GM23338 (cell line): ENCODE measurements around the gene ZC3H7A. TPM values are rescaled to one million over a fixed set of nuclear protein-coding genes. Genes with fewer than 3 reads are reported as not detected.

Experiments used
- ATAC-seq: fragments of 200-7000 bp; cut with Tn5 transposase; 3 replicates; pipeline ENCODE4 v1.9.1; 2020
- DNase-seq: peaks from one replicate; pipeline ENCODE4 v3.0.0-alpha.2; 2015; ENCODE audit warnings: low spot score
- H2AFZ ChIP-seq: fragments of 200-600 bp; sonication (generic); 2 replicates; pipeline ENCODE4 v1.8.0; 2016; ENCODE audit warnings: antibody characterized with exemption, mild to moderate bottlenecking, moderate library complexity
- H3F3A ChIP-seq: fragments of 200-600 bp; sonication (generic); replicated peaks from 2 replicates; pipeline ENCODE4 v1.8.0; 2017; ENCODE audit warnings: antibody characterized with exemption, mixed run types, low read depth
- H3K27ac ChIP-seq: fragments of 200-600 bp; sonication (generic); 2 replicates; pipeline ENCODE4 v1.6.1; 2016; ENCODE audit warnings: low read depth
- H3K27me3 ChIP-seq: fragments of 200-600 bp; sonication (generic); 2 replicates; pipeline ENCODE4 v1.8.0; 2016; ENCODE audit warnings: mild to moderate bottlenecking, mixed run types, moderate library complexity; ENCODE audit not compliant: insufficient read depth
- H3K36me3 ChIP-seq: fragments of 200-600 bp; sonication (generic); 2 replicates; pipeline ENCODE4 v1.8.0; 2016; ENCODE audit warnings: mild to moderate bottlenecking; ENCODE audit not compliant: insufficient read depth
- H3K4me1 ChIP-seq: fragments of 200-600 bp; sonication (generic); 2 replicates; pipeline ENCODE4 v1.8.0; 2016; ENCODE audit warnings: mild to moderate bottlenecking, moderate library complexity; ENCODE audit not compliant: insufficient read depth
- H3K4me2 ChIP-seq: fragments of 200-600 bp; sonication (generic); 2 replicates; pipeline ENCODE4 v1.7.1; 2017; ENCODE audit warnings: mixed run types
- H3K4me3 ChIP-seq: fragments of 200-600 bp; sonication (generic); 2 replicates; pipeline ENCODE4 v1.6.1; 2016; ENCODE audit warnings: mixed run types
- H3K79me2 ChIP-seq: fragments of 200-600 bp; sonication (generic); replicated peaks from 2 replicates; pipeline ENCODE4 v1.8.0; 2017; ENCODE audit warnings: mild to moderate bottlenecking; ENCODE audit not compliant: insufficient read depth
- H3K9me2 ChIP-seq: fragments of 200-600 bp; sonication (generic); 2 replicates; pipeline ENCODE4 v1.8.0; 2017; ENCODE audit not compliant: insufficient read depth
- H4K20me1 ChIP-seq: fragments of 200-600 bp; sonication (generic); replicated peaks from 2 replicates; pipeline ENCODE4 v1.8.0; 2017; ENCODE audit warnings: mild to moderate bottlenecking; ENCODE audit not compliant: insufficient read depth
- H3K27ac Mint-ChIP-seq: 2 replicates; pipeline ENCODE4 v1.8.0; 2020; ENCODE audit warnings: inconsistent platforms, mild to moderate bottlenecking, moderate library complexity, mixed read lengths
- H3K27me3 Mint-ChIP-seq: 3 replicates; pipeline ENCODE4 v1.8.0; 2022; ENCODE audit warnings: low read depth, mild to moderate bottlenecking, moderate library complexity, mixed read lengths, inconsistent platforms; ENCODE audit not compliant: insufficient read depth, poor library complexity
- H3K36me3 Mint-ChIP-seq: 3 replicates; pipeline ENCODE4 v1.8.0; 2021; ENCODE audit warnings: low read depth, mild to moderate bottlenecking, inconsistent platforms, moderate library complexity, mixed read lengths
- H3K4me1 Mint-ChIP-seq: 3 replicates; pipeline ENCODE4 v1.8.0; 2020; ENCODE audit warnings: mild to moderate bottlenecking, inconsistent platforms, mixed read lengths
- H3K4me3 Mint-ChIP-seq: 3 replicates; pipeline ENCODE4 v1.8.0; 2021; ENCODE audit warnings: moderate library complexity, mild to moderate bottlenecking, inconsistent platforms, mixed read lengths
- H3K9me3 Mint-ChIP-seq: 3 replicates; pipeline ENCODE4 v1.8.0; 2020; ENCODE audit warnings: moderate library complexity, mild to moderate bottlenecking, inconsistent platforms, mixed read lengths
- CREB1 ChIP-seq: fragments of 250-450 bp; sonication (Bioruptor Pico); IDR thresholded peaks from 2 replicates; pipeline ENCODE4 v1.5.0; 2020; ENCODE audit warnings: low read depth, mild to moderate bottlenecking, moderate library complexity
- JUNB ChIP-seq: IDR thresholded peaks from one replicate; pipeline ENCODE4 v1.6.1; 2016; ENCODE audit warnings: antibody characterized with exemption; ENCODE audit not compliant: unreplicated experiment
- NANOG ChIP-seq: IDR thresholded peaks from 2 replicates; pipeline ENCODE4 v1.6.1; 2016; ENCODE audit warnings: antibody characterized with exemption, borderline replicate concordance
- POLR2AphosphoS5 ChIP-seq: IDR thresholded peaks from 2 replicates; pipeline ENCODE4 v1.6.1; 2016; ENCODE audit warnings: antibody characterized with exemption, low read depth
- ZNF462 ChIP-seq: fragments of 250-450 bp; sonication (Bioruptor Pico); IDR thresholded peaks from 2 replicates; pipeline ENCODE4 v1.5.0; 2020; ENCODE audit warnings: mild to moderate bottlenecking, moderate library complexity
- polyA plus RNA-seq: library from polyadenylated mRNA; unstranded; fragments of >200 nt; fragmentation: Nextera tagmentation; extraction: Ambion mirVana; gene quantifications from 2 replicates; pipeline ENCODE4 v1.2.1, GENCODE V29; 2016
- total RNA-seq: library from RNA; depleted of rRNA; stranded (reverse); fragments of >200 nt; shearing (Covaris generic); gene quantifications from 2 replicates; pipeline ENCODE4 v1.2.3, GENCODE V29; 2014
- TF ChIP-seq, protein P1 (sequence below), 2 experiments: fragments of 200-600 bp in 1 of 2; sonication (generic) in 1 of 2; conservative IDR thresholded peaks; 2 replicates each; pipeline versions ENCODE4 v1.5.1 to v1.6.1; 2016 to 2017; ENCODE audit warnings: antibody characterized with exemption in 2 of 2, low read depth in 2 of 2, mild to moderate bottlenecking in 2 of 2, moderate library complexity in 1 of 2
- TF ChIP-seq, protein P2 (sequence below): IDR thresholded peaks from 2 replicates; pipeline ENCODE4 v1.6.1; 2016; ENCODE audit warnings: antibody characterized with exemption
- TF ChIP-seq, protein P3 (sequence below): IDR thresholded peaks from one replicate; pipeline ENCODE4 v1.6.1; 2018; ENCODE audit warnings: antibody characterized with exemption; ENCODE audit not compliant: unreplicated experiment

Gene ZC3H7A
- total and polyA plus RNA-seq, 2 experiments from 2014 or later = 32.7 to 42.2 TPM

GRCh38 chr16:11781773-11782172 lies 15.3 kb downstream of the ZC3H7A start:
- DNase-seq (no peak), ATAC-seq (no peak)
- no peaks in the 10 kb centered on the region for H3K9me3 Mint-ChIP-seq
- H3K27ac Mint-ChIP-seq = peak overlapping the region; percentile 57; the same call in 1 of the 2 replicates
- Histone ChIP-seq H3K4me2 (no peak overlapping the region), H3K79me2 (peaks cover 72% of the 10 kb centered on the region), H3K9me2 (no peaks in the 10 kb centered on the region), H3K4me1 (peaks cover 8% of the 10 kb centered on the region), H3K4me3 (no peak overlapping the region), H4K20me1 (peaks cover 6% of the 10 kb centered on the region), H3K36me3 (peaks cover 7% of the 10 kb centered on the region; the same call in 1 of the 2 replicates), H3K27ac (peak overlapping the region; percentile 60), H3F3A (no peaks in the 10 kb centered on the region), H2AFZ (no peak overlapping the region), H3K27me3 (no peaks in the 10 kb centered on the region)
- H3K4me3 Mint-ChIP-seq = no peak overlapping the region
- TF ChIP-seq JUNB (no peak), ZNF462 (CRISPR knock-in tag) (no peak)
- H3K36me3 Mint-ChIP-seq = peaks cover 4% of the 10 kb centered on the region; the same call in 2 of the 3 replicates
- peaks cover 10% of the 10 kb centered on the region for H3K4me1 Mint-ChIP-seq
- H3K27me3 Mint-ChIP-seq = peaks cover 7% of the 10 kb centered on the region

- peaks cover 10% of the 10 kb centered on the region for H3K4me1 Mint-ChIP-seq
- DNase-seq = no peak
- Histone ChIP-seq H3K4me3 (no peak overlapping the region), H3K27me3 (no peaks in the 10 kb centered on the region), H3K36me3 (peaks cover 7% of the 10 kb centered on the region; the same call in 1 of the 2 replicates), H2AFZ (no peak overlapping the region), H3K27ac (peak overlapping the region; percentile 28; the same call in 1 of the 2 replicates), H4K20me1 (peaks cover 2% of the 10 kb centered on the region), H3K4me1 (peaks cover 8% of the 10 kb centered on the region), H3F3A (no peaks in the 10 kb centered on the region), H3K4me2 (no peak overlapping the region), H3K9me2 (no peaks in the 10 kb centered on the region), H3K79me2 (peaks cover 66% of the 10 kb centered on the region)
- no peak overlapping the region for H3K4me3 Mint-ChIP-seq
- no peak for ATAC-seq
- H3K9me3 Mint-ChIP-seq = no peaks in the 10 kb centered on the region
- H3K36me3 Mint-ChIP-seq = peaks cover 6% of the 10 kb centered on the region; the same call in 2 of the 3 replicates
- H3K27me3 Mint-ChIP-seq = peaks cover 7% of the 10 kb centered on the region
- peak overlapping the region; percentile 71; the same call in 1 of the 2 replicates for H3K27ac Mint-ChIP-seq
- TF ChIP-seq, protein P1, sequence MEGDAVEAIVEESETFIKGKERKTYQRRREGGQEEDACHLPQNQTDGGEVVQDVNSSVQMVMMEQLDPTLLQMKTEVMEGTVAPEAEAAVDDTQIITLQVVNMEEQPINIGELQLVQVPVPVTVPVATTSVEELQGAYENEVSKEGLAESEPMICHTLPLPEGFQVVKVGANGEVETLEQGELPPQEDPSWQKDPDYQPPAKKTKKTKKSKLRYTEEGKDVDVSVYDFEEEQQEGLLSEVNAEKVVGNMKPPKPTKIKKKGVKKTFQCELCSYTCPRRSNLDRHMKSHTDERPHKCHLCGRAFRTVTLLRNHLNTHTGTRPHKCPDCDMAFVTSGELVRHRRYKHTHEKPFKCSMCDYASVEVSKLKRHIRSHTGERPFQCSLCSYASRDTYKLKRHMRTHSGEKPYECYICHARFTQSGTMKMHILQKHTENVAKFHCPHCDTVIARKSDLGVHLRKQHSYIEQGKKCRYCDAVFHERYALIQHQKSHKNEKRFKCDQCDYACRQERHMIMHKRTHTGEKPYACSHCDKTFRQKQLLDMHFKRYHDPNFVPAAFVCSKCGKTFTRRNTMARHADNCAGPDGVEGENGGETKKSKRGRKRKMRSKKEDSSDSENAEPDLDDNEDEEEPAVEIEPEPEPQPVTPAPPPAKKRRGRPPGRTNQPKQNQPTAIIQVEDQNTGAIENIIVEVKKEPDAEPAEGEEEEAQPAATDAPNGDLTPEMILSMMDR (conservative IDR thresholded peaks at IDR 0.05; ENCODE audit: low read depth in 2 of 2) = no peak
- no peak for TF ChIP-seq NANOG
- TF ChIP-seq, protein P2, sequence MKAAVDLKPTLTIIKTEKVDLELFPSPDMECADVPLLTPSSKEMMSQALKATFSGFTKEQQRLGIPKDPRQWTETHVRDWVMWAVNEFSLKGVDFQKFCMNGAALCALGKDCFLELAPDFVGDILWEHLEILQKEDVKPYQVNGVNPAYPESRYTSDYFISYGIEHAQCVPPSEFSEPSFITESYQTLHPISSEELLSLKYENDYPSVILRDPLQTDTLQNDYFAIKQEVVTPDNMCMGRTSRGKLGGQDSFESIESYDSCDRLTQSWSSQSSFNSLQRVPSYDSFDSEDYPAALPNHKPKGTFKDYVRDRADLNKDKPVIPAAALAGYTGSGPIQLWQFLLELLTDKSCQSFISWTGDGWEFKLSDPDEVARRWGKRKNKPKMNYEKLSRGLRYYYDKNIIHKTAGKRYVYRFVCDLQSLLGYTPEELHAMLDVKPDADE = no peak
- TF ChIP-seq, protein P3, sequence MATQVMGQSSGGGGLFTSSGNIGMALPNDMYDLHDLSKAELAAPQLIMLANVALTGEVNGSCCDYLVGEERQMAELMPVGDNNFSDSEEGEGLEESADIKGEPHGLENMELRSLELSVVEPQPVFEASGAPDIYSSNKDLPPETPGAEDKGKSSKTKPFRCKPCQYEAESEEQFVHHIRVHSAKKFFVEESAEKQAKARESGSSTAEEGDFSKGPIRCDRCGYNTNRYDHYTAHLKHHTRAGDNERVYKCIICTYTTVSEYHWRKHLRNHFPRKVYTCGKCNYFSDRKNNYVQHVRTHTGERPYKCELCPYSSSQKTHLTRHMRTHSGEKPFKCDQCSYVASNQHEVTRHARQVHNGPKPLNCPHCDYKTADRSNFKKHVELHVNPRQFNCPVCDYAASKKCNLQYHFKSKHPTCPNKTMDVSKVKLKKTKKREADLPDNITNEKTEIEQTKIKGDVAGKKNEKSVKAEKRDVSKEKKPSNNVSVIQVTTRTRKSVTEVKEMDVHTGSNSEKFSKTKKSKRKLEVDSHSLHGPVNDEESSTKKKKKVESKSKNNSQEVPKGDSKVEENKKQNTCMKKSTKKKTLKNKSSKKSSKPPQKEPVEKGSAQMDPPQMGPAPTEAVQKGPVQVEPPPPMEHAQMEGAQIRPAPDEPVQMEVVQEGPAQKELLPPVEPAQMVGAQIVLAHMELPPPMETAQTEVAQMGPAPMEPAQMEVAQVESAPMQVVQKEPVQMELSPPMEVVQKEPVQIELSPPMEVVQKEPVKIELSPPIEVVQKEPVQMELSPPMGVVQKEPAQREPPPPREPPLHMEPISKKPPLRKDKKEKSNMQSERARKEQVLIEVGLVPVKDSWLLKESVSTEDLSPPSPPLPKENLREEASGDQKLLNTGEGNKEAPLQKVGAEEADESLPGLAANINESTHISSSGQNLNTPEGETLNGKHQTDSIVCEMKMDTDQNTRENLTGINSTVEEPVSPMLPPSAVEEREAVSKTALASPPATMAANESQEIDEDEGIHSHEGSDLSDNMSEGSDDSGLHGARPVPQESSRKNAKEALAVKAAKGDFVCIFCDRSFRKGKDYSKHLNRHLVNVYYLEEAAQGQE = no peak
- TF ChIP-seq POLR2AphosphoS5 = no peak
- no peak for TF ChIP-seq CREB1 (CRISPR knock-in tag)
Observed at GRCh38 chr16:11780991-11781680, 15.9 kb downstream of the ZC3H7A start.
